Occipital lobe (tissue), 2 donors: ENCODE measurements around the gene COL4A1. TPM values are rescaled to one million over a fixed set of nuclear protein-coding genes. Genes with fewer than 3 reads are reported as not detected.

Experiments
- DNase-seq: peaks from one replicate; lab custom pipeline; 2025; lab: John Stamatoyannopoulos, UW
- total RNA-seq: library from RNA; depleted of rRNA; stranded (reverse); fragments of >200 nt; gene quantifications from one replicate; pipeline ENCODE4 v1.2.3, GENCODE V29; 2014

The COL4A1 gene
- total RNA-seq, 1 donor from 2014 or later = 67.8 TPM

DNA sequence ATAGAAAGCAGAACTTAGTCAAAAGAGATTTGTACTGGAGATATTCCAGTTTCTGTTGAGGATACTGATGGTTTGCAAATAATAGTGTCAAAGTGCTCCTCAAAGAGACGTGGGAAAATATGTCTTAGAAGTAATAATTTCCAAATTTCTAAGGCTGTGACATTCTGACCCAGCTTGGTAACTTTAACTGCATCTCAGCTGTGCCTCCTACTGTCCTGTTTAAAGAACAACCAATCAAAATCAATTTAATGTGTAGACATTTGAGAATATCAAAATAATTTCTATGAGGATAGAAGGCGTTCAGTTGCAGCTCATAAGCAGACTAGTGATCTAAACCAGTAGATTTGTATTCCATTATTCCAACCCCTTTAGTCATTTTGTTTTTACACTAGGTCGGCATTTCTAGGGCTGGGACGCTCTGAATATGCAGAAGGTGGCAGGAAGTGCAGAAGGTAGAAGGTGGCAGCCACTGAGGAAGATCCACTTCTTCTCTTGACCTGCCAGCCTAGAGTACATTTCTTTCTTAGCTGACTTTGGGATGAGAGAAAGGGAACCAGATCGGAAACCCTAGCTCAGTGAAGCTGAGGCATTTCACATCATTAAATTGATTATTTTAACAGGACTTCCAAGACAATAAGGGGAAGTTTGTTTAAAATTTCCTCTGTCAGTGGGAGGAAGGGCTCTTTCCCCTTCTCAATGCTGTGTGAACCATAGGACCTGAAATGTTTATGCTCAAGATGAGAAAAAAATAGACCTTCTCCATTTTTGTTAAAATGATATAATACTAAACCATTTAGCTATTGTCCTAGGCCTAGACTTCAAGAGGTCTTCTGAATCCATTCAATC is 67.5 kb downstream of the COL4A1 start:
- no peak for DNase-seq

DNA sequence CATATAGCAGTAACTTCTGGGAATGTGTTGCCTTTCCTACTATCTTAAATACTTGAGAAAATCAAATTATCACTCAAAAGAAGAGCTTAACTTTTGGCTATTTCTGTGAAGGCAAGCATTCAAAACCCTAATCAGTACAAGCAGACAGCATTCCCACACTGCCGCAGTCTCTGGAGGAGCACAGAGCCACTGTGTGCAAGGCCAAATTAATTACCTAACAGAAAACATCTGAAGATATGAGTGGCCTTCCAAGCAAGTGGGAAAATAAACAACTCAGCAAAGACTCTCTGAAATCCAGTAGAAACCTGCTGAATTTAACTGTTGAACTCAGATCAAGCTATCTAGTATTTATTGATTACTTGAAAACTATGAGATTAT is 68.2 kb downstream of the COL4A1 start:
- no peak for DNase-seq

DNA sequence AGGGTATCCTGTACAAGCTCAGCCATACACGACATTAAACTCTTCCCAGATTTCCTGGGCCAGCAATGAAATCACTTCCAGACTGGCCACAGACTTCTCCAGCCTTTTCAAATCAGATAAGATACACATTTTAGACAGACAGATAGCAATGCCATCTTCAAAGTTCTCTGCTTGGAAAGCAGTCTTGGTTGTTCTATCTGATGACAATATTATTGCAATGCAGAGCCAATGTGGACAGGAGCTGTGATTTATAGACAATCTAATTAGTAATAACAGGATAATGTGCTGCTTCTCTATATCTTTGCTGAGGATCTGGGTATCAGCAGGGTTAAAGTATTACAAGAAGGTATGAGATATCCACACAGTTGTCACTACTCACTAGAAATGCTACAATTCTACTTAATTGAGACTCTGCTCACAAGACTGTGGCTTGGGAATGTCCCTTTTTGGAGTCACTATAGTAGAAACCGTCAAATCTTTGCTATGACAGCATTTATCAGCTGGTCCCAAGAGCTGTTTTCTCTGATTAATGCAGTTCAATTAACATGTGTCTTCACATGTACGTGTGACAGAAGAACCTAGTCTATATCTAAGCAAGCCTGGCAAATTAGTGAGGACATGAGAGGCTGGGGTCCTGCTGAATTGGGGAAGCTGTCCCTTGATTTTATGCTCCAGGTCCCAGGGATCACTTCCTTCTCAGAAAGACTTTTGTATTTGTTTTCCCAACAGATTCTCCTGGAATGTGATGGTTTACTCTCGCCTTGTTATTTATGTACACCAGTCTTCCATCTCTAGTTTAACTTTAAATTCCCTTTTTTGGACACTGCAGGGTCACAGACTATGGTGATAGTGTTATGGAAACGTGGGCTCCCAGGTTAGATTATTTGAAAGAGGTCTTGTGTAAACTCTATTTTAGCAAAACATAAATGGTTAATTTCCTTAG is 68.8 kb downstream of the COL4A1 start:
- DNase-seq = no peak

DNA sequence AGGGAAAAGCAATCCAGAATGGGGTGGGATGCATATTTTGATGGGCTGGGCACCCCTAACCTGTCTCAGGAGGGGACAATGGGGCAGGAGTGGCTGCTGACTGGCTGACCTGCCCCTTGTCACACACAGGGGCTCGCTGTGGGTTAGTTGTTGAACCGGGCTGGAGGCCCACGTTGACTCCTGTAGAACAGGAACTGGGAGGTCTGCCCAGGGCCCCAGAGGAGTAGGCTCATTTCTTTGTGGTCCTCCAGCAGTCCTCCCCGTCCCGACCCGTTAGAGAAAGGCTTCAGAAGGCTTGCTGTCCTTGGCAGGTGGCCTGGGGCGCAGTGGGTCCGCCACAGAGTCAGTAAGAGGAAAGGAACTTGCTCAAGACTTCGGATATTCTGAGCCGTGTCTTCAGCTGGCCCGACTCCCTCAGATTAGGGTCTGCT is 70.1 kb downstream of the COL4A1 start:
- no peak for DNase-seq

DNA sequence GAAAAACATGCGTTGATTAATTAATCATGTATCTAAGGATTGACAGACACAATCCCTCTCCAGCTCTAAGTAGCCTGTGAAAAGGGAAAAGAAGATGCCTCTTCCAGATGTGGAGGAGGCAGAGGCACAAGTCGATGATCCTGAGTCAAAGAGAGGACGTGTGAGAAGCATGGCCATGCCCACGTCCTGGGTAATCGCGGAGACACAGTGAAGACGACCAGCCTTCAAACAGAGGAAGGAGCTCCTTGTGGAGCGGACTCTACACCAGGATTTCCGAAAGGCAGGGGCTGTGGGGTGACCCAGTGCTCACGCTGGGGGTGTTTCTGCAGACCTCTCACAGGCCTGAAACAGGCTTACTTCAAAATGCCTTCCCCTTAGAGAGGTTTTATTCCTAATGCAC is 70.5 kb downstream of the COL4A1 start:
- DNase-seq = no peak

DNA sequence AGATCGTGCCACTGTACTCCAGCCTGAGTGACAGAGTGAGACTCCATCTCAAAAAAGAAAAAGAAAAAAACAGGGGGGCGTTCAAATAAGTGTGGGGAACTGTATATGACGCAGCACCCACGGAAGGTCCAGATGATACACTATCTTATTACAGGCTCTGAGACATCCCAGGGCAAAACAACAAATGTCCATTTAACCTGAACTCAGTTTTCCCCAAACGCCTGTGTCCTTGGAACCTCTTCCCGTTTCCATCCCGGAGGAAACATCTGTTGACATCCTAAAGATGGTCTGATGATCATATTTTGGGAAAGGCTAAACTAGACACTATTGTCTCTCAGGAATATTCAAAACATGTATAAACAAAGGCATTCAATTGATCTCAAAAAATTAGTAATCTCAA is 72.4 kb downstream of the COL4A1 start:
- no peak for DNase-seq

DNA sequence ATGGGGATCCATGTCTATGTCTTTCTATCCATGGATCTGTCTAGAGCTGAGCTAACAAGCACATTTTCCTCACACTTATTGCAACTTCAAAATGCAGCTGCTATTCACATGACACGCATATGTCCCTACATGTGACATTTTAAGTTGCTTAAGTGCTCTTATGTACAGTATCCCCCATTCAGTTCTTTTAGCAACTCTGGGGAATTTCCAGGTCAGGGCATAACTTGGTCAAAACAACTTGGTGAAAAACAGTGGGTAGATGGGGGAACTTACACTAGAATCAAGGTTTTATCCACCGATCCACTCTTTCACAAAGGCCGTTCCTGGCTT is 73.0 kb downstream of the COL4A1 start:
- no peak for DNase-seq

DNA sequence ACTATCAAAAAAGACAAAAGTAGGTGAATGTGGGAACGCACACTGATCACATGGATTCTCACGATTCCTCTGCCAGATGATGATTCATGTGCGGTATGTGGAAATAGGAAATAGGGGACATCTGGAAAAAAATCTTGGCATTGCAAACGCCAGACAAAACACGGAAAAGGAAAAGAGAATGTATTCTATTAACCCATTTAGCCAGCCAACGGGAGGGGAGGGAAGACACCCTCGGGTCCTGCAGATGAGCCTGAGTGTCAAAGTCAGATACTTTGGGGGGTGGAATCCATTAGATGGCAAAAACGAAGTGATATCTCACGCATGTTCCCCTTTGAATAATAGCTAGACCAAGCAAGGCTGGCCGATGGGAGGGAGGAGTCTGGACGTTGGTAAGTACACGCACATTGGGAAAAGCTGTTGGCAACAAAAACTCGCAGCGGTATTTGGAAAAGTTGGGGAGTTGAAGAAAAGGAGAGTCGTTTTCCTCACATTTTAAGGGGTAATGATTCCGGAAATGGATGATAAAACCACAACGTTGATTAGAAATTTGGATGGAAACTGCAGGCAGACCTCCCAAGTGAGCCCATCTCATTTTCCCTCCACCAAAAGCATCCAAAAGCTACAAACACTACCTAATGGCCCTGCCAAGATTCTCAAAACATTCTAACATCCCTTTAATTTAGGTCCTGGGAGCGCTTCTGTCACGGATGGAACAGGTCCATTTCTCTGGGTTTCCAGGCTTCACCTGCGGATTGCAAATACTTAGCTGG is 73.6 kb downstream of the COL4A1 start:
- no peak for DNase-seq

DNA sequence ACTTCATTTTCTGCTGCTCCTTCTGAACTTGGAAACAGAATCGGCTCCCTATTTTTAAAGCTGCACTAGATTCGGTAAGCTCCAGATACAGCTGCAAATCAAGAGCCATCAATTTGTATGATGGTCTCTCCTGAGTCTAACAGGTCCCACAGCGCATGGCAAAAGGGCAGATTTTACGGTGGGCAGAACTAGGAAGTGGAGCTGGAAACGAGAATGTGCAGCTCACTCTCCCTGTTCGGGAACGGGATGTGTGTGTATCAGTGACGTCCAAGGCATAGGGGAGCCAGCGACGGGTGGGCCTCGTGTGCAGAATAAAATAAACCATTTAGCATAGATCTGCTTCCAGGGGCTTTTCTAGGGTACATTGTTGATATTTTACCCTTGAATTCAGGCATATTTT is 74.2 kb downstream of the COL4A1 start:
- DNase-seq = no peak

DNA sequence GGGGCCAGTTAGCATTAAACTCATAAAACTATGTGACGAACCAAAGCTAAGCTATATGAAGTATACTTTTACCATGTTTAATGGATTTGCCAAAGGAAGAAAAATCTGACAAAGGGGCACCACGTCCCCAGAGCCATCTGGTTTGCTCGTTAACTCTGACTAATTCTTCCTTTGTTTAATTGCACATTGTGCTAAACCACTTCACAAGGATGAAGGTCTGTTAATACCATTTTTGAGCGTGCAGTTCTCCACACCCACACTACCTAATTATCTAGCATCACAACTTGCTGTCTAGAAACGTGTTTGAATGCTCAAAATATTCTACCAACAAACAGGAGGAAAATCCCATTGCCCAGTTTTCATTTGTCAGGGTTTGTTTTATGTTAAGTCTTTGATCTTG is 74.8 kb downstream of the COL4A1 start:
- no peak for DNase-seq

DNA sequence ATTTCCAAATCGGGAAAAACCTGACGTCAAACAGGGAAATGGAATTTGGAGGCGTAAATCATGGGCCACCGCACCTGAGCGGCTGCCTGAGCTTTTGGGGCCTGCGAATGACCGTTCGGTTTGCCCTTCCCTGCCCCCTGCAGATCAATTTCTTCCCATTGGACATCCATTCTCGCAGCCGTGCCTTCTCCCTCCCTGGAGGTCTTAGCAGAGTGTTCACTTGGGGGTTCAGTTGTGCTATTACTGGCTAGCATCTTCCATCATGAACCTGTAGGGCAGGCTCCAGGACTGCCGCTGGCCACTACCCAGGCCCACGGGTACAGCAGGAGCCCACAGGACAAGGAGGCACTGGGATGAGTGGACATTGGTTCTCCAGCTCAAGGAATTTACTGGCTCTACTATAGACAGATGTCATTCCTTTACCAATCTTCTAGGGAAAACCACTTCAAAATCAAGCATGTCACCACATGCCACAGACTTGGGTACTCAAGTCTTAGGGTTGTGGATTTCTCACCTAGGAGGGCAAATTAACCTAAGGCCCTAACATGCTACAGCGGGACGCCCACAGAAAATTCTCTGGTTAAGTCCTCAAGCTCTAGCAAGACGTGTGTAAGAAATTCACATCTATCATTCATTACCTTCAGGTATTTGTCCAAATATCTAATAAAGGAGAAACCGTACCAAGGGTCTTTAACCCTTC is 75.5 kb downstream of the COL4A1 start:
- DNase-seq = no peak

DNA sequence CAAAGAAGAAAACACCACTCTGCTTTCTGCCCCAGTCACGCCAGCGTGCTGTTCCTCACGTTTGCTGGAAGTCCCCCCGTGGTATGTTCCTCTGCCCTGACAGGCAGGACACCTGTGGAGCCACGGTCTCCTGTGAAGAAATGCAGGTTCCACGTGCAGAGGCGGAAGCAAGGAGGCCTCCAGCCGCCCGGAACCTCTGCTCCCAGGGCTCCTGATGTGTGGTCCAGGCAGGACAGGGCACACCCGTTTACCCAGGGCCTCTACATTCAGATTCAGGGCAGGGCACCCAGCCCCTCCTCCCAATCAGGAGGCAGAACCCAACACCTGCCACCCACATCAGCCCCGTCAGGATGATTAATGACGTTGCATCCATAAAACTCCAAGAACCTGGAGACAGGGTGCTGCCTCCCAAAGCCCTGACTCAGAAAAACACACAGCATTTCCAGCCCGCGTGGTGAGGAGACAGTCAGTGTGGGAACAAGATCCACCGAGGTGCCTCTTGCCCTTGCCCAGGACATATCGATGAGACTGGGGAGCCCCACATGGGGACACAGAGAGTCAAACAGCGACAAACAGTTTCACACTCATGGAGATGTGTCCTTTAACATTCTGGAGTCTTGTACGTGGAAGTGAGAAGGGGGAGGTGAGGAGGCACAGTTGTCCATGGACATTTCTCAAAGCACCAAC is 76.2 kb downstream of the COL4A1 start:
- no peak for DNase-seq

DNA sequence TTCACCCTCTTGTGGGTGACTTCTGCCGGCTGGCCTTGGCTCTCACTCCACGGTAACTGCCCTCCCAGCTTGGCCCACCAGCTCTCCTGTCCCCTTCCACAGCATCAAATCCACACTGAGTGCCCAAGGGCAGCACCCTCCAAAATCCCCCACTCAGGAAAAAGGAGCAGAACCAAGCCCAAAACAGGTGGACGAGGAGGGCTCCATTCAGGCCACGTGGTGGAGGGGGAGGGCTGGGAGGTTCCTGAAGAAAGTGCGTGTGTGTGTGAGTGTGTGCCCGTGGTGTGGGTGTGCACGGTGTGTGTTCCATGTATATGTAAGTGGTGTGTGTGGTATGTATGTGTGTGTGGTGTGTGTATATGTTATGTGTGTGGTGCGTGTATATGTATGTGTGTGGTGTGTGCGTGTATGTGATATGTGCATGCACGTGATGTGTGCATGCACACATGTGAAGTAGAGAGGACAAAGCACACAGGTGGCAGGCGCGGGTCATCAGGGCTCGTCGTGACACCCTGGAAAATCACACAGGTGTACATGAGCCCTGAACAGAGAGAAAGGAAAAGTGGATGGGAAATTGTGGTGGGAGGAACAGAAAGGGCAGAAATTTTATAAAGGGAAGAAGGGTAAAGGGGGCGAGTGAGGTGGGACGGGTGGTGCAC is 76.9 kb downstream of the COL4A1 start:
- DNase-seq = no peak

DNA sequence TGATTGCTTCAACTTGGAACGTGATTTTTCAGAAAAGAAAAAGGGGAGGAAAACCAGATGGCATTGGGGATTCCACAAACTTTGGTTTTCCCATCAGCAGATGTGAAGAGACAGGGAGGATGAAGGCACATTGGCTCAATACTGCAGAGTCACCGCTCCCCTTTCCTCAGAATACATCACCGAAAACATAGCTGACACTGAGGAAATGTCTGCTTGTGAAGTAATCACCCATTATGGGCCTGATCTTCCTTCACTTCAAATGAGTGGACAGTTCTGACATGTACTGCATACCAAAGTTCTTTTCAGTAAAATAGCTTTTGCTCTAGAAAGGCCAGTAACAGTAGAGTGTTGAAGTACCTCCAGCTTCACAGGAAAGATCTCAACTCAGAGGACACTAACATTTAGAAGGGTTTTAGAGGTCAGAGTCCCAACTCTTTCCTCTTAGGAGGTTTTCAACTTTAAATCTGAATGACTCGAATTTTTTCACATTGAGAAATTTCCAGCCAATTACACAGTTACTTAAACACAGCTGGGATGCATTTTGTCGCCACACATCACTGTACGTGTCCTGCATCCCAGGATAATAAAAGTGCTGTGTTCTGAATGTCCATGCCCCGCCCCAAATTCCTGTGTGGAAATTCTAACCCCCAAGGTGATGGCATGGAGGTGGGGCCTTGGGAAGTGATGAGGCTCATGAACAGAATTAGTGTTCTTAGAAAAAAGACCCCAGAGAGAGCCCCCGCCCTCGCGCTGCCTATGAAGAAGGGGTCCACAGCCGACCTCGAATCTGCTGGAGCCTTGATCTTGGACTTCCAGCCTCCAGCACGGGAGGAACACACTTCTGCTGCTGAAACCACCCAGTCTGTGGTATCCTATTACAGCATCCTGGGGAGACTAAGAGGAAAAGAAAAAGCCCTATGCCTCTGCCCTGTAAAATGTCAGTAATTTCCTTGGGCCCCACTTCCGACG is 77.7 kb downstream of the COL4A1 start:
- no peak for DNase-seq

DNA sequence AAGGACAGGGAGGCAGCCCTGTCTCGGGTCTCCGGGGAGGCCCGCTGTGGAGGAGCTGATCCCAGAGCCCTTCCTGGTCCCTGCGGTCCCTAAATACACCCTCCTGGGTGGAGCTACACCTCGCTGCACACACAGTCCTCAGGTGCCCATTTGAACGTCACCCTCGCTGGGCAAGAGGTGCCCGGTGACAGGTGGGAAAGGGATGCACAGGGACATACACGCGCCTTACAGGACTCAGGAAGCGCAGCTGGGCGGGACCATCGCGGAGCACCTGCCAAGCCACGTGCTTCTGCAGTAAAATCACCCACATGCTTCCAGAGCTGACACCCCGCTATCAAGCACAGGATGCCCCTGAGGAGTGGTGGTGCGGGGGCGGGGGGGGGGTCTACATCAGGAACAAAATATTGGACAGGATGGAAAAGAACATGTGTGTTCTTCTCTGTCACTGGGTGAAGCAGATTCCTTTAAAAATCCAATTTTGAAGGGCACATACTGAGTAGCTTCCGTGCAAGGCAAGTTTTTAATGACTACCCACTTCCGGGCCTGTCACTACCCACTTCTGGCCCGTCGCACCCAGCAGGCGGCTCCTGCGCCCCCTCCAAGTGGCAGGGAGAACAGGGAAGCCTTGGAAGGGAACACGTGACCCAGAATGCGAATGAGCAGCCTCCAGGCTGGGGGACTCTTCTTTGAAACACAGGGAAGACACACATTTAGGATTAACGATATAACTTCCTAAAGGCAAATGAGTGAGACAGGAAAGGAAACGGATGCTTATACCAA is 78.9 kb downstream of the COL4A1 start:
- DNase-seq = no peak

DNA sequence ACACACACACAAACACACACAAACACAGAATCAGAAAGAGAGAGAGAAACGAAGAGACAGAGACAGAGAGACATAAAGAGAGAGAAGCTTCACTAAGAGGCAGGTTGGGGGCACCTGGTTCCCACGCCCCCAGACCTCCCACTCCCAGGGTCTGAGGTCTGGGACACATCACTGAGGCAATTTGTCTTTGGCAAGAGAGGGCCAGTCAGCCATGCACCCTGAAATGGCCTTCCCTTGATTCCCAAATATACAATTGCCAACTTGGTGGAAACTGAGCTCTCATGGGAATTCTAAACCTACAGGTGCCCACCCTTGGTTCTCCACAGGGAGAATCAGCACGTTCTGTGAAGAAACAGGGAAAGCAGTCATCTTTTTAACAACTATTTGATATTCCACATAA is 79.5 kb downstream of the COL4A1 start:
- no peak for DNase-seq

DNA sequence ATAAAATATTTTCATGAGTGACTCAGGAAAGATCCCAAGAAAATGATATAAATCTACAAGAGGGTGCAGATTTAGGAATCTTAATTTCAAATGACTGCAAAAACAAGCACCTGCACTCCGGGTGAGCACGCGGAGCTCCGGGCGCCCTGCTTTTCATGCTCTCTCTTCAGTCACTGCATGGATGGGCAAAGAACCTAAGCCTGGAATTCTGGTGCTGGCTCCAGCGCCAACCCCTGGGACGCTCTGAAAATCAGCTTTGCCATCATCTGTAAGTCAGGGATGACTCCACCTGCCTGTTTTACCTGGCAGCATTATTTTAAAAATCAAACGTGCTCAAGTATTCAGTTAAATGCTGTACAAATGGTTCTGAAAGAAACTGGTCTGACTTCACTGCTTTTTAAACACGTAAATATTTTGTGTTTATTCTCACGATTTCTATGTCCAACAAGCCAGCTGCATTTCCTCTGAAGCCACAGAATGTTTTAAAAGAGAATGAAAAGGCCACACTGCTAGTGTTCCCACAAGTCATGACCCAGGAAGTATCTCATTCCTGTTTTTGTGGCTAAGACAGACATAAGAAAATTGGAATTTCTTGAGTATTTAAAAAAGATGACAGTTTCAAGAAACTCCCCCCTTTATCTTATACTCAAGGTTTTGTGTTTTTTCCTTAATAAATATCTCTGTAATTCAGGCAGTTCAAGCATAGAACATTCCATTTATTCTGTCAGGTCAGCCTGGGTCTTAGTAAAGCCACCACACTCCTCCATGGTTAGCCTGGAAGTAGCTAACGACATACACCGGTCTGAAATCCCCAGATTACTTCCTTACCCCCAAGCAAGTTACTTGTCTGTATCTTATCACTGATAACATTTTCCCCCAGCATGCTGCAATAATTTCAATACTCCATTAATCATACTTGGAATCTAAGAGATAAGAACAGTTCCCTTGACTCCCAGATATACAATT is 81.1 kb downstream of the COL4A1 start:
- no peak for DNase-seq
